CD14-positive monocyte (primary cell): Measurements from ENCODE around the gene POGLUT3. TPM values are rescaled to one million over a fixed set of nuclear protein-coding genes. Genes with fewer than 3 reads are reported as not detected.

ENCODE experiments used
- DNase-seq, 3 donors: peaks; one replicate each; pipeline ENCODE4 v3.0.0-alpha.2; 2011 to 2022
- H2AFZ ChIP-seq: 2 replicates; pipeline ENCODE4 v1.6.0; 2012; ENCODE audit warnings: mild to moderate bottlenecking, low read depth, low read length, inconsistent platforms; ENCODE audit not compliant: insufficient read depth, poor library complexity, severe bottlenecking
- H3K27ac ChIP-seq, 2 donors: 1 replicate in 1 of 2; 2 replicates in 1 of 2; pipeline ENCODE4 v1.5.1; 2012 to 2013; ENCODE audit warnings: low read length in 2 of 2, control low read depth in 1 of 2, inconsistent platforms in 1 of 2, low read depth in 1 of 2, mild to moderate bottlenecking in 1 of 2
- H3K27me3 ChIP-seq, 2 donors: one replicate each; pipeline versions ENCODE4 v1.6.0 to v1.6.1; 2011 to 2013; ENCODE audit warnings: low read length in 2 of 2; ENCODE audit not compliant: control insufficient read depth in 2 of 2, insufficient read depth in 2 of 2
- H3K36me3 ChIP-seq, 2 donors: replicated peaks in 1 of 2; 1 replicate in 1 of 2; 2 replicates in 1 of 2; pipeline versions ENCODE4 v1.5.1 to v1.6.1; 2012 to 2013; ENCODE audit warnings: low read length in 2 of 2, control low read depth in 1 of 2, inconsistent platforms in 1 of 2, mild to moderate bottlenecking in 1 of 2; ENCODE audit not compliant: insufficient read depth in 2 of 2, control insufficient read depth in 1 of 2
- H3K4me1 ChIP-seq, 2 donors: 1 replicate in 1 of 2; 2 replicates in 1 of 2; pipeline versions ENCODE4 v1.5.1 to v1.6.1; 2012 to 2013; ENCODE audit warnings: low read length in 2 of 2, control low read depth in 1 of 2, inconsistent platforms in 1 of 2, mild to moderate bottlenecking in 1 of 2, moderate library complexity in 1 of 2; ENCODE audit not compliant: insufficient read depth in 2 of 2, control insufficient read depth in 1 of 2
- H3K4me2 ChIP-seq: replicated peaks from 2 replicates; pipeline ENCODE3; 2012; ENCODE audit warnings: low read length, moderate library complexity, mild to moderate bottlenecking; ENCODE audit not compliant: poor library complexity, severe bottlenecking; ENCODE audit errors: extremely low read depth
- H3K4me3 ChIP-seq, 3 experiments: fragments of 200-600 bp in 1 of 3; sonication (generic) in 1 of 3; replicated peaks in 1 of 3; 1 replicate in 2 of 3; 2 replicates in 1 of 3; pipeline ENCODE4 v1.5.1; 2011 to 2013; ENCODE audit warnings: low read length in 3 of 3, mild to moderate bottlenecking in 3 of 3, control low read depth in 2 of 3, low read depth in 2 of 3, inconsistent platforms in 1 of 3, moderate library complexity in 1 of 3
- H3K79me2 ChIP-seq: 2 replicates; pipeline ENCODE4 v1.6.0; 2012; ENCODE audit warnings: mild to moderate bottlenecking, control low read depth, inconsistent platforms, low read length, moderate library complexity; ENCODE audit not compliant: insufficient read depth
- H3K9ac ChIP-seq: 2 replicates; pipeline ENCODE4 v1.6.0; 2017; ENCODE audit warnings: low read length, mild to moderate bottlenecking; ENCODE audit not compliant: insufficient read depth, poor library complexity, severe bottlenecking
- H3K9me3 ChIP-seq, 2 donors: replicated peaks in 1 of 2; 1 replicate in 1 of 2; 2 replicates in 1 of 2; pipeline versions ENCODE4 v1.5.1 to v1.6.1; 2012 to 2013; ENCODE audit warnings: low read length in 2 of 2, control low read depth in 1 of 2; ENCODE audit not compliant: control insufficient read depth in 1 of 2, insufficient read depth in 1 of 2
- H4K20me1 ChIP-seq: 2 replicates; pipeline ENCODE4 v1.6.0; 2012; ENCODE audit warnings: mild to moderate bottlenecking, low read length, control low read depth, moderate library complexity; ENCODE audit not compliant: insufficient read depth
- H3K27ac Mint-ChIP-seq, 7 donors: one replicate each; pipeline ENCODE4 v1.8.0; 2020; ENCODE audit warnings: mild to moderate bottlenecking in 7 of 7, mixed read lengths in 7 of 7, moderate library complexity in 6 of 7, inconsistent platforms in 2 of 7
- H3K27me3 Mint-ChIP-seq, 3 donors: one replicate each; pipeline ENCODE4 v1.8.0; 2021 to 2022; ENCODE audit warnings: low read depth in 3 of 3, mild to moderate bottlenecking in 3 of 3, mixed read lengths in 3 of 3, moderate library complexity in 3 of 3, inconsistent platforms in 1 of 3
- H3K36me3 Mint-ChIP-seq, 2 donors: one replicate each; pipeline ENCODE4 v1.8.0; 2020; ENCODE audit warnings: mixed read lengths in 2 of 2, inconsistent platforms in 1 of 2, mild to moderate bottlenecking in 1 of 2
- H3K4me1 Mint-ChIP-seq: one replicate; pipeline ENCODE4 v1.8.0; 2020; ENCODE audit warnings: mild to moderate bottlenecking, mixed read lengths
- H3K4me3 Mint-ChIP-seq, 2 donors: one replicate each; pipeline ENCODE4 v1.8.0; 2020; ENCODE audit warnings: mild to moderate bottlenecking in 2 of 2, mixed read lengths in 2 of 2, moderate library complexity in 1 of 2
- H3K9me3 Mint-ChIP-seq, 7 donors: one replicate each; pipeline ENCODE4 v1.8.0; 2020 to 2022; ENCODE audit warnings: mixed read lengths in 7 of 7, mild to moderate bottlenecking in 6 of 7, moderate library complexity in 6 of 7, inconsistent platforms in 2 of 7
- CTCF ChIP-seq: fragments of 200-600 bp; IDR thresholded peaks from one replicate; pipeline ENCODE4 v1.8.0; 2022; ENCODE audit warnings: antibody characterized with exemption, mild to moderate bottlenecking
- WGBS: methylation state at CpG from one replicate; pipeline ENCODE4 v1.1.5; 2013; ENCODE audit warnings: missing lambda C conversion rate; ENCODE audit not compliant: insufficient coverage; 5-methylcytosine and 5-hydroxymethylcytosine counted together
- intact Hi-C, 2 donors: fragments of 100-400 bp; cut with micrococcal nuclease; formaldehyde crosslinking; loops; one replicate each; pipeline versions ENCODE4 v1.15.0 to v1.15.1; 2023
- polyA plus RNA-seq, 3 donors: library from polyadenylated mRNA; depleted of rRNA in 1 of 3; unstranded in 2 of 3; stranded (reverse) in 1 of 3; fragments of 300-500 nt in 2 of 3; fragments of >200 nt in 1 of 3; fragmentation: Illumina TruSeq in 2 of 3; gene quantifications; 1 replicate in 2 of 3; 2 replicates in 1 of 3; pipeline ENCODE4 v1.2.3, GENCODE V29; 2012 to 2021

POGLUT3 gene
- polyA plus RNA-seq, 3 donors, result 0.64 to 1.2 (median 0.80) TPM

GRCh38 chr11:108472681-108473080 lies 25.5 kb downstream of the POGLUT3 start:
- H3K27me3 ChIP-seq, result no peaks in the 10 kb centered on the region
- DNase-seq, result no peak
- no peaks in the 10 kb centered on the region for H3K9me3 ChIP-seq
- no peak overlapping the region for H2AFZ ChIP-seq
- H3K4me3 ChIP-seq, result no peak overlapping the region
- no CpG with 5 or more reads among the region's 1 CpG for WGBS
- no peak overlapping the region for H3K27ac ChIP-seq
- H3K27ac Mint-ChIP-seq, result no peak overlapping the region
- peaks cover 0 to 2% (median 0%) of the 10 kb centered on the region in 3 donors for H3K27me3 Mint-ChIP-seq
- no peaks in the 10 kb centered on the region for H3K79me2 ChIP-seq
- peaks cover 4 to 7% of the 10 kb centered on the region in 2 donors for H3K4me1 ChIP-seq
- H3K4me3 Mint-ChIP-seq, result no peak overlapping the region
- peaks cover 6% of the 10 kb centered on the region for H3K4me1 Mint-ChIP-seq
- no peak for TF ChIP-seq CTCF
- peaks cover 14 to 20% of the 10 kb centered on the region in 2 donors for H3K36me3 ChIP-seq
- intact Hi-C loops, result no loop called here
- no peak overlapping the region for H3K9ac ChIP-seq
- H4K20me1 ChIP-seq, result no peaks in the 10 kb centered on the region
- H3K36me3 Mint-ChIP-seq, result peaks cover 9 to 28% of the 10 kb centered on the region in 2 donors
- H3K4me2 ChIP-seq, result no peak overlapping the region
- no peaks in the 10 kb centered on the region for H3K9me3 Mint-ChIP-seq

- intact Hi-C loops, result loop anchor here in 1 of 2 donors (5.0 kb wide), 1 partner anchor 246 kb away; the partner anchor contains the start of genes ATM and NPAT
- Histone ChIP-seq H3K27me3 (no peaks in the 10 kb centered on the region), H3K9me3 (no peaks in the 10 kb centered on the region), H3K9ac (no peak overlapping the region), H3K4me2 (no peak overlapping the region), H2AFZ (no peak overlapping the region), H3K79me2 (no peaks in the 10 kb centered on the region), H3K36me3 (peaks cover 0 to 2% of the 10 kb centered on the region in 2 donors), H3K27ac (peak overlapping the region in 1 of 2 donors; percentile 98), H3K4me1 (peaks cover 18 to 25% of the 10 kb centered on the region in 2 donors), H4K20me1 (no peaks in the 10 kb centered on the region), H3K4me3 (no peak overlapping the region)
- peak; percentile 17 to 34 (median 20) for DNase-seq
- Mint-ChIP-seq H3K4me1 (peaks cover 21% of the 10 kb centered on the region), H3K36me3 (no peaks in the 10 kb centered on the region), H3K27me3 (peaks cover 3 to 4% (median 3%) of the 10 kb centered on the region in 3 donors), H3K9me3 (no peaks in the 10 kb centered on the region), H3K4me3 (no peak overlapping the region), H3K27ac (peak overlapping the region in 6 of 7 donors; percentile 33 to 100 (median 78))
- WGBS, result no CpG with 5 or more reads among the region's 1 CpG
- TF ChIP-seq CTCF, result no peak
These were observed 29.7 kb downstream of the POGLUT3 start for GRCh38 chr11:108468478-108468864.
